Measurements from ENCODE around the gene PPIP5K1.
"Not testable (repeated sequence)": the region's sequence is repeated elsewhere in the genome, so short reads cannot be mapped to it uniquely, and the experiment has no call there.

The PPIP5K1 gene

DNA sequence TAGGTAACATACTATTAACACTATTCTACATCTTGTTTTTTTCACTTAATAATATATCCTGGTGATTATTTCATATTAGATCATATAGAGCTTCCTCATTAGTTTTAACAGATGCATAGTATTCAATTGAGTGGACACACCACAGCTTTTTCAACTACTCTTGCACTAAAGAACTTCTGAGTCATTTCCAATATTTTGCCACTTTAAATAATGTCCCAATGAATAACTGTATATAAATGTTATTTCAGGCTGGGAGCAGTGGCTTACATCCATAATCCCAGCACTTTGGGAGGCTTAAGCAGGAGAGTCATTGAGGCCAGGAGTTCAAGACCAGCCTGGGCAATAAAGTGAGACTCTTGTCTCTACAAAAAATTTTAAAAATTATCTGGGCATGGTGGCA, 45.7 kb downstream of the PPIP5K1 start:
- DNase-seq, result no peak

DNA sequence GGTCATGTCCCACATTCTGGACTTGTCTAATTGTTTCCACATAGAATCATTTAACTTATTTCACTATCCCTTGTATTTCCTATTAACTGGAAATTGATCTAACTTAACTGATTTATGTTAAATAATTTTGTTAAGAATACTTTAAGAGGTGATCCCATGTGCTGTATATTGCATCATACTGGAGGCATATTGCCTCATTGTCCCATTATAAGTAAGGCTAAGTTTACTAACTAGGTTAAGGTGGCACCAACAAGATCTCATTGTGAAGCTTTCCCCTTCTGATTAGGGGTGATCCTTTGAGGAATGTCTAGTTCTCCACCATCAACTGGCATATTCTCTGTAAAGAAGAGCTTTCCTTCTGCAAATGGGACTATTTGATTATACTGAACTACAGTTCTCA, 48.2 kb downstream of the PPIP5K1 start:
- DNase-seq, result no peak

- DNase-seq, result no peak
Measured at GRCh38 chr15:43538091-43538490, 51.9 kb downstream of the PPIP5K1 start.

GRCh38 chr15:43534897-43535296, 55.1 kb downstream of the PPIP5K1 start:
- DNase-seq, result no peak

DNA sequence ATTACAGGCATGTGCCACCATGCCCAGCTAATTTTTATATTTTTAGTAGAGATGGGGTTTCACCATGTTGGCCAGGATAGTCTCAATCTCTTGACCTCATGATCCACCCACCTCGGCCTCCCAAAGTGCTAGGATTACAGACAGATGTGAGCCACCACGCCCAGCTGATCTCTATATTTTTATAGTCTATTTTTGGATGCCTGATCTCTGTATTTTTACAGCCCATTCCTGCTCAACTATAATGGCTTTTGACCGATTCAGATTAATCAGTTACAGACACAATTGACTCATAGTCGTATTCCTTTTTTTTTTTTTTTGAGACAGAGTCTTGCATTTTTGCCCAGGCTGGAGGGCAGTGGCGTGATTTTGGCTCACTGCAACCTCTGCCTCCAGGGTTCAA, 57.2 kb downstream of the PPIP5K1 start:
- DNase-seq, result not testable (repeated sequence)

GRCh38 chr15:43531018-43531670, 58.9 kb downstream of the PPIP5K1 start:
- DNase-seq, result no peak

DNA sequence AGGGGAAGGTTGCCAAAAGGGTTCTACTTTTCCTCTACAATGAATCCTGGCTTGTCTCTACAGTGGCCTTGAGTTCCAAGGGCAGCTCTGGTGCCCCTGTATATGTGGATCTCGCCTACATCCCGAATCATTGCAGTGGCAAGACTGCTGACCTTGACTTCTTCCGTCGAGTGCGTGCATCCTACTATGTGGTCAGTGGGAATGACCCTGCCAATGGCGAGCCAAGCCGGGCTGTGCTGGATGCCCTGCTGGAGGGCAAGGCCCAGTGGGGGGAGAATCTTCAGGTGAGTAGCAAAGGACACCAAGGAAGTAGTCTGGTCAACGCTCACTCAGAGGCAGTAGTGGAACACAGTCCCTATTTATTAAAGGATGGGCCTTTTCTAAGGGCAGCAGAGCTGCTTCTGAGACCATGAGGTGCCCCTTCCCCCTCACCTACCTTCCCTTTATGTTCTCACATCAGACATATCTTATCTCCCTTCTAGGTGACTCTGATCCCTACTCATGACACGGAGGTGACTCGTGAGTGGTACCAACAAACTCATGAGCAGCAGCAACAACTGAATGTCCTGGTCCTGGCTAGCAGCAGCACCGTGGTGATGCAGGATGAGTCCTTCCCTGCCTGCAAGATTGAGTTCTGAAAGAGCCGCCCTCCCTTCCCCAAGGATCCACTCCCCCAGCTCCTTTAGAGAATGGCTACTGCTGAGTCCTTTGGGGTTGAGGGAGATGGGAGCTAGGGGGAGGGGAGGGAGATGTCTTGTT, 60.2 kb downstream of the PPIP5K1 start:
- DNase-seq, result no peak

- no peak for DNase-seq
Measured at GRCh38 chr15:43529141-43529540, 60.9 kb downstream of the PPIP5K1 start.

DNA sequence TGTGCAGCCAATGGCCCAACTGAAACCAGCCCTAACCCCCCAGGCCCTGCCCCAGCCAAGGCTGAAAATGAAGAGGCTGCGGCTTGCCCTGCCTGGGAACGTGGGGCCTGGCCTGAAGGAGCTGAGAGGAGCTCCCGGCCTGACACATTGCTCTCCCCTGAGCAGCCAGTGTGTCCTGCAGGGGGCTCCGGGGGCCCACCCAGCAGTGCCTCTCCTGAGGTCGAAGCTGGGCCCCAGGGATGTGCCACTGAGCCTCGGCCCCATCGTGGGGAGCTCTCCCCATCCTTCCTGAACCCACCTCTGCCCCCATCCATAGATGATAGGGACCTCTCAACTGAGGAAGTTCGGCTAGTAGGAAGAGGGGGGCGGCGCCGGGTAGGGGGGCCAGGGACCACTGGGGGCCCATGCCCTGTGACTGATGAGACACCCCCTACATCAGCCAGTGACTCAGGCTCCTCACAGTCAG, 61.4 kb downstream of the PPIP5K1 start:
- no peak for DNase-seq

- DNase-seq, result no peak
Measured at GRCh38 chr15:43527802-43528541, 62.0 kb downstream of the PPIP5K1 start.

- no peak for DNase-seq
Measured at GRCh38 chr15:43527016-43527801, 62.8 kb downstream of the PPIP5K1 start.

- no peak for DNase-seq
Measured at GRCh38 chr15:43526261-43526930, 63.6 kb downstream of the PPIP5K1 start.

- no peak for DNase-seq
Measured at GRCh38 chr15:43525131-43525530, 64.9 kb downstream of the PPIP5K1 start.

GRCh38 chr15:43524254-43524845, 65.7 kb downstream of the PPIP5K1 start:
- DNase-seq, result no peak

DNA sequence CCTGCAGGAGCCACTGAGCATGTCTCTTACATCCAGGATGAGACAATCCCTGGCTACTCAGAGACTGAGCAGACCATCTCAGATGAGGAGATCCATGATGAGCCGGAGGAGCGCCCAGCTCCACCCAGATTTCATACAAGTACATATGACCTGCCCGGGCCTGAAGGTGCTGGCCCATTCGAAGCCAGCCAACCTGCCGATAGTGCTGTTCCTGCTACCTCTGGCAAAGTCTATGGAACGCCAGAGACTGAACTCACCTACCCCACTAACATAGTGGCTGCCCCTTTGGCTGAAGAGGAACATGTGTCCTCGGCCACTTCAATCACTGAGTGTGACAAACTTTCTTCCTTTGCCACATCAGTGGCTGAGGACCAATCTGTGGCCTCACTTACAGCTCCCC, 66.4 kb downstream of the PPIP5K1 start:
- DNase-seq, result no peak

- DNase-seq, result no peak
Measured at GRCh38 chr15:43522247-43522646, 67.8 kb downstream of the PPIP5K1 start.

GRCh38 chr15:43521419-43521818, 68.6 kb downstream of the PPIP5K1 start:
- DNase-seq, result no peak

GRCh38 chr15:43520138-43520537, 69.9 kb downstream of the PPIP5K1 start:
- DNase-seq, result no peak

DNA sequence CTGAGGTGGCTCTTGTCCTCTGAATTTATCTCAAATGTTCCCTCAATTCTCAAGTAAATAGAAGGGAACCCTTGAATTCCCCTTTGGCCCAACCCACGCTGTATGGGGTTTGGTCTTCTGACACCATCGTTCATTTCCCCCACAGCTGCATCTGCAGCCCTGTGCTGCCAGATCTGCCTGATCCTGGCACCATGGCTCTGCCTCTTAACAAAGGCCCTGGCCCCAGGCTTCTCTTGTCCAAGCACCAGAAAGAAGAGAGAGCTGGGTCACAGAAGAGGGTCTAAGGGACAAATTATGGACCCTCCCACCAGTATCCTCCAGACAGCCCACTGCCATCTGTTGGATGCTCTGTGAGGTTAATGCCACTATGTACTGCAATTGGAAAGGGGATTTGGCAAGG, 70.8 kb downstream of the PPIP5K1 start:
- DNase-seq, result no peak

DNA sequence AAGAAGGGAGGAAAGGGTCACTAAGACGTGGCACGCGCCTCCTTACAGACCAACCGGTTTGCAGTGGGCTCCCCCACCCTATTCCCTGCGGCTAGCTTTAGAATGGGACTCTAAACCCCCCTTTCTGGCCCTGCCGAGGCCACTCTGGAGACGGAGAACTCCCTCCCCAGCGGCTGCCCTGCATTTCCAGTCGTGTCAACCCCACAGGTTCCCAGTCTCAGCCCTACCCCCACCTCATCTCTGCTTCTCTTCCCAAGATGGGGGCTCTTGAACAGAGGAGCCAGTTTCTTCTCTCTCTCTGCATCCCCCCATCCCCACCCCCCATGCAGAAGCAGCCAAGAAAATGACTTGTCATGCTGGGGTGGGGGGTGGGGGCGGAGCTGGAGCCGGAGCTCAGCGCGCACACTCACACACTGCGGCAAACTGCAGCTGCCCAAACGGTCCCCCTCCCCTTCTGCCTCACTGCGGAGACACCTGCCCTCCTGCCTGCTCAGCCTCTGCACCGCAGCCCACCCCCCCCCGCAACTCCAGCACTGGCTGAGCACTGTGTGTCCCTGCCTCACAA, 71.7 kb downstream of the PPIP5K1 start:
- DNase-seq, result no peak

GRCh38 chr15:43517354-43518196, 72.4 kb downstream of the PPIP5K1 start, which contains the start of gene MAP1A:
MAP1A (plus strand) TSS chr15:43517608; CDS start chr15:43521474, 3,866 bp downstream.
- no peak for DNase-seq
